Measurements from ENCODE around the gene CDC42SE1. TPM values are rescaled to one million over a fixed set of nuclear protein-coding genes. Genes with fewer than 3 reads are reported as not detected.

CDC42SE1 gene
- total RNA-seq, 1 donor from 2014 or later: 216 TPM

GRCh38 chr1:151002611-151003010 lies 56.8 kb downstream of the CDC42SE1 start:
- peaks cover 63% of the 10 kb centered on the region for H3K4me1 Mint-ChIP-seq (ENCODE audit: low read depth)
- peak overlapping the region; percentile 76 for H3K4me3 Mint-ChIP-seq
- no peaks in the 10 kb centered on the region for H3K27me3 Mint-ChIP-seq (ENCODE audit: insufficient read depth)

GRCh38 chr1:151002051-151002450 lies 57.4 kb downstream of the CDC42SE1 start:
- peaks cover 57% of the 10 kb centered on the region for H3K4me1 Mint-ChIP-seq (ENCODE audit: low read depth)
- H3K27ac Mint-ChIP-seq: peak overlapping the region; percentile 61
- intact Hi-C loops (cut with micrococcal nuclease): loop anchor here (10.0 kb wide), 1 partner anchor 127 kb away; the partner anchor contains the start of gene ARNT
- no peaks in the 10 kb centered on the region for H3K27me3 Mint-ChIP-seq (ENCODE audit: insufficient read depth)
- no peaks in the 10 kb centered on the region for H3K9me3 Mint-ChIP-seq
- no peak for DNase-seq (ENCODE audit: low spot score)
- H3K4me3 Mint-ChIP-seq: peak overlapping the region; percentile 45
- peaks cover 20% of the 10 kb centered on the region for H3K36me3 Mint-ChIP-seq (ENCODE audit: low read depth)

More at GRCh38 chr1:151002611-151003010, 56.8 kb downstream of the CDC42SE1 start:
- no peaks in the 10 kb centered on the region for H3K9me3 Mint-ChIP-seq
- peak overlapping the region; percentile 74 for H3K27ac Mint-ChIP-seq
- intact Hi-C loops (cut with micrococcal nuclease): loop anchor here (10.0 kb wide), 1 partner anchor 128 kb away; the partner anchor contains the start of gene ARNT
- no peak for DNase-seq (ENCODE audit: low spot score)
- peaks cover 18% of the 10 kb centered on the region for H3K36me3 Mint-ChIP-seq (ENCODE audit: low read depth)

GRCh38 chr1:151001602-151002001 lies 57.8 kb downstream of the CDC42SE1 start:
- peak overlapping the region; percentile 61 for H3K27ac Mint-ChIP-seq
- no peak for DNase-seq (ENCODE audit: low spot score)
- intact Hi-C loops (cut with micrococcal nuclease): loop anchor here (10.0 kb wide), 1 partner anchor 127 kb away; the partner anchor contains the start of gene ARNT
- H3K9me3 Mint-ChIP-seq: no peaks in the 10 kb centered on the region
- peaks cover 23% of the 10 kb centered on the region for H3K36me3 Mint-ChIP-seq (ENCODE audit: low read depth)
- H3K27me3 Mint-ChIP-seq (ENCODE audit: insufficient read depth): no peaks in the 10 kb centered on the region
- peak overlapping the region; percentile 45 for H3K4me3 Mint-ChIP-seq
- peaks cover 53% of the 10 kb centered on the region for H3K4me1 Mint-ChIP-seq (ENCODE audit: low read depth)

Other genes with a start within 250 kb of the CDC42SE1 start
- 32.4 and 32.5 TPM in 2 replicates for gene ARNT, start 183.0 kb downstream of the CDC42SE1 start, total RNA-seq
- not detected in 2 replicates for gene CTXND2, start 172.5 kb downstream of the CDC42SE1 start, total RNA-seq
- 60.6 and 63.7 TPM in 2 replicates for gene SETDB1, start 133.3 kb downstream of the CDC42SE1 start, total RNA-seq
- gene CERS2, start 84.8 kb downstream of the CDC42SE1 start, total RNA-seq: 188 and 191 TPM in 2 replicates
- not detected in 2 replicates for gene ANXA9, start 77.3 kb downstream of the CDC42SE1 start, total RNA-seq
- 12.0 and 13.4 TPM in 2 replicates for gene MINDY1, start 52.7 kb downstream of the CDC42SE1 start, total RNA-seq
- 15.0 and 15.4 TPM in 2 replicates for gene PRUNE1, start 51.2 kb downstream of the CDC42SE1 start, total RNA-seq
- gene BNIPL, start 23.0 kb downstream of the CDC42SE1 start, total RNA-seq: 0.70 and 0.73 TPM in 2 replicates
- gene C1orf56, start 11.9 kb downstream of the CDC42SE1 start, total RNA-seq: 1.6 and 1.7 TPM in 2 replicates
- gene MLLT11, start 775 bp upstream of the CDC42SE1 start, total RNA-seq: 3.5 and 3.7 TPM in 2 replicates
- 19.4 and 21.5 TPM in 2 replicates for gene GABPB2, start 11.1 kb upstream of the CDC42SE1 start, total RNA-seq
- 3.6 and 4.3 TPM in 2 replicates for gene SEMA6C, start 87.0 kb upstream of the CDC42SE1 start, total RNA-seq
- gene TNFAIP8L2, start 97.0 kb upstream of the CDC42SE1 start, total RNA-seq: 38.0 and 38.5 TPM in 2 replicates
- 4.0 and 5.0 TPM in 2 replicates for gene LYSMD1, start 106.3 kb upstream of the CDC42SE1 start, total RNA-seq
- gene SCNM1, start 106.5 kb upstream of the CDC42SE1 start, total RNA-seq: 111 and 117 TPM in 2 replicates
- gene TMOD4, start 116.4 kb upstream of the CDC42SE1 start, total RNA-seq: 2.6 and 2.9 TPM in 2 replicates
- 90.0 and 96.4 TPM in 2 replicates for gene VPS72, start 130.6 kb upstream of the CDC42SE1 start, total RNA-seq
- gene PIP5K1A, start 138.9 kb upstream of the CDC42SE1 start, total RNA-seq: 98.9 and 101 TPM in 2 replicates
- gene PSMD4, start 195.1 kb upstream of the CDC42SE1 start, total RNA-seq: 276 and 285 TPM in 2 replicates
- gene ZNF687, start 222.7 kb upstream of the CDC42SE1 start, total RNA-seq: 26.9 and 27.3 TPM in 2 replicates